Stimulated activated CD8-positive, alpha-beta memory T cell treated with anti-CD3 and anti-CD28 coated beads, Interleukin-2, amount 100 ng/mL, for 1 hour (primary cell): ENCODE measurements around the gene EGFR.

ENCODE experiments used
- DNase-seq, 2 donors: peaks; one replicate each; pipeline ENCODE4 v3.0.0-alpha.2; 2020; ENCODE audit warnings: low read depth in 2 of 2

The EGFR gene

DNA sequence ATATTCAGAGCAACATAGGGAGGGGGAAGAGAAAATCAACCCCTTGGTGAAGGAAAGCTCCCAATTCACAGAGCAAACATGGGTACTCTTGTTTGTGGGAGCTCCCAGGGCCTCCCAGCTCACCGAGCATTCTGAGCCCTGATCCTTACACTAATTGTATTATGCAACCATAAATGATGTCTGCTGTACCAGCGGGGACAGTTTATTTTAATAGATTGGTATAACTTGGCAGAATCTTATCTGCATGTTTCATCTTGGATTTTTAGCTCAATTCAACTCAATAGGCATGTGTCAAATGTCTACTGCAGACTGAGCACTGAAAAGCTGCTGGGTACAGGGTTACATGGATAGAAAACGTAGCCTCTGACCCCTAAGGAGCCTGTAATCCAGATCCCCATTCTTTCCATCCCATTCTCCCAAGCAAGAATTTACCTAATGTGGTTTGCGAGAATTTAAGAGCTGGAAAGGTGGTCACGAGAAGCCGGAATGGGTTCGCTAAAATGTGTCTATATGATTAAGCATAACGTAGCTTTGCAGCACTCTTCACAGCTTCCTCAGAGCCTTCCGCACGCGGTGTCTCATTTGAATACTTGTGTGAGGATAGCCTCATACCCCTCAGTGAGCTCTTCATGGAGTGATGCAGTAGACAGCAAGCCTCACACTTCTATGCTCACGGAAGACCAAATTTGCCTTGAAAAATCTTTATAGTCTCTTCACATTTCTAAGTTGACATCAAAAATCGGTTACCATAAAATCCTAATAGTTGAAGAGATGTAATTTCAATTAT is 18.3 kb downstream of the EGFR start:
- DNase-seq, result no peak

DNA sequence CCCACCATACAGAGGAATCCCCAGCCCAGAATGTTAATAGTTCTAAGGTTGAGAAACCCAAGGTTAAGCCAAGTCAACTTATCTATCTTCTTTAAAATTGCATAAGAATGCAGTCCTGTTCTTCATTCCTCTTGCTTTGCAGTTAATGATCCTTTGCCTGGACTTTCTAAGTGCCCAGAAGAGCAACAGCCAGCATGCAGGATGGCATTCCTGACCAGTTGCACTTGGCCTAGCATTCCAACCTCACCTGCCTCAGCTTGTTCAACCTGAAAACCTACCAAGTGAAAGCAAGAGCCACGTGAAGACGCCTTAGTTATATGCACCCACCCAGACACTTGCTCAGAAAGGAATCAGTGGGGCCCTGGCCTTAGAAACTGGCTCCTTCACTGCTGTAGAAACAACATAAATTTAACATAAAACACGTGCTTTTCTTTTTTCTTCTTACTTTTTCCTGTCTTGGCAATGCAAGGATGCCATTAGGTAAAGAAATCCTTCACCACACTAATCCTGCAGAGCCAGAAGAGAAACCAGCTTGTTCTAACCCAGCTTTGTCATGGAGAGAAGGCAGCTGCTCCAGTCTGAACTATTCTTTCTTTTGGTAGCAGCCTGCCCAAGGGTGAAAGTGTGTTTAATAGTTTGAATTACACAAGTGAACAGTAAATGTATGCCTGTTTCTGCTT is 25.0 kb downstream of the EGFR start:
- no peak for DNase-seq

DNA sequence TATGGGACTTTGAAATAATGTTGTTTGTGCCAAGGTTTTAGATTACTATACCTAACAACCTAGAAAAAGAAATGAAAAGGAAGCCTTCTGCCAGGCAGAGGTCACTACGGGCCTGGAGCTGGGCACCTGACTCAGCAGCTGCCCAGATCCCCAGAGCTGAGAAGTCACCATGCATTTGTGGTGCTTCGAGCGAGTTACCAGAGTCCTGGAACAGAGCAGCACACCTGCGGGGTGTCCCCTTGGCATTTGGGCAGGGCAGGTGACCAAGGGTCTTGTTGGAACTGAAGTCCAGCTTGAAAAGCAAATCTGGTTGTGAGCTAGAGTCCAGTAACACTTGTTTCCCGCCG is 25.5 kb downstream of the EGFR start:
- no peak for DNase-seq

DNA sequence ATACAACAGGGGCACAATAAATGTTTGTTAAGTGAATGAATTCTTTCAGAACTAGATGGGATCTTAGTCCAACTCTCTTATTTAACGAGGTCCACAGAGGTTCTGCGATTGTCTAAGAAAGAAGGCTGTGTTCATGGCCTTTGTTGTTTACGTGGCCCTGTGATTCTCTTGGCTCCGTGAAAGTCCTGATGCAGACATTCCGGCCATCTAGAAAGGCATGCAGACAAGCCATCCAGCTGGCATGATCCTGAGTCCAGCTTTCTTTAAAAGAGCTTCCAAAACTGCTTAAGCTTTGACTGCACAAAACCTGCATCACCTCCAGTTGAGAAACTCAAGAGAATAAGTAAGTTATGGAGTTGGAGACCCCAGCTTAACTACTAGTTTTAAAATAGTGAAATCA is 26.0 kb downstream of the EGFR start:
- DNase-seq, result no peak

DNA sequence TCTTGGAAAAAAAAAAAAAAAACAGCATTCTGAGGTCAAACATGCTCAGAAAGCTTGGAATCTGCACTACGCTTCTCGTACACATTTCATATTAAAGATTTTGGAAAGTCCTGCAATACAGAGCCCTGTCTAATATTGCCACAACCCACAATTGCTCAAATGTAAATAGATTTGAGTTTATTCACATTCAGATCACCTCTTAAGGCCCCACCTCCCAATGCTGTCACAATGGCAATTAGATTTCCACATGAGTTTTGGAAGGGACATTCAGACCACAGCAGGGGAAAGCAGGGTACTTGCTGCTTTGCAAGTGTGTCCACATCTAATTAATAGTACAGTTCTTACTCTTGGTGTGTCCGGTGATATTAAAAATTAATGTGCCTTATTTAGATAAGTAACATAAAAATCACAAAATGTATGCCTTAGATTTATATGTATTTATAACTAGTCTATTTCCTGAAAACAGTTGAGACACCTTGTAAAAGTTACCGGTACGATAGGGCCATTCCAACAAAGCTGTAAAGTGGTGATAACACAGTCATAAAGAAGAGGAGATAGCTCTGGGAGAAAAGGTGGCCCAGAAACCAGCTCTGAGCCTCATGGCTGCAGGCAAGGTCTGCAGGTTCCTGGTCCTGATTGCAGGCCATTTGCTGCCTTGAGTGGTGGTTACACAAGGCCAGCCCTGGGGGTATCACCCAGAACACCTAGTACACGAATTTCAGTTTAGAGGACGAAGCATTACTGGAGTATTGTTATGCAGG is 27.9 kb downstream of the EGFR start:
- no peak for DNase-seq

DNA sequence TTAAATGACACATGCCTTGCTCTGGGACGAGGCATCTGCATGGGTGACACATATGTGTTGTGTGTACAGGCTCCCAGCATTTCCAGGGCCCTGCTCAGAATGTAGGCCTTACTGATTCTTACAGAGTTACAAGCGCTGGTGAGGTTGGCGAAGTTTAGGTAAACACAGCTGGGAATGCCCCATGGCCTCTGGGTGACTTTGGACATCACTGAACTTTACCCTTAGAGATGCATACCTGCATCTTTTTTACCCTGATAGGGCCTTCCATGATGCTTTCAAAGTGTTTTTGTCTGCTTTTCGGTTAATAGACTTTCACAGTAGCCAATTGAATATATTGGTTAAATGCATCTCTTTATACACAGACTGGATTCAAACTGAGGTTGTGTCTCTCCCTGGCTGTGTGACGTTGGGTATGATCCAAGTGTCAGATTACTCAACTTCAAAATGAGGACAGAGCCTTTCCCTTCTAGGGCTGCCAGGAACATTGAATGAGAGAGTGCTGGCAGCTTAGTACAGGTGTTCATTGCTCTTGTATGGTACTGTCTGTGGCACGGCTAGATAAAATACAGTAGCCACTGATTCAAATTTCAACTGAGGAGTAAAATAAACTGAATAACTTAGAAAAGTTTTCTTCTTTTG is 29.5 kb downstream of the EGFR start:
- no peak for DNase-seq

DNA sequence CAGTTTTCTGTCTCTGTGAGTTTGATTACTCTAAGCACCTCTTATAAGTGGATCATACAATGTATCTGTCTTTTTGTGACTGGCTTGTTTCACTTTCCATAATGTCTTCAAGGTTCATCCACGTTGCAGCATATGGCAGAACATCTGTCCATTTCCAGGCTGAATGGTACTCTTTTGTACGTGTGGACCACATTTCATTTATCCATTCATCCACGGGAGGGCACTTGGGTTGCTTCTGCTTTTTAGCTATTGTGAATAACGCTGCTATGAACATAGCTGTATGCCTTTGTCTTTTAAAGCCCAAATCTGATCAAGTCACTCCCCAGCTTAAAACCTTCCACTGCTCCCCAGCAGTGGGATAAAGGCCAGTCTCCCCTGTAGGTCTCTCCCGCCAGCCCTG is 31.5 kb downstream of the EGFR start:
- DNase-seq, result no peak

DNA sequence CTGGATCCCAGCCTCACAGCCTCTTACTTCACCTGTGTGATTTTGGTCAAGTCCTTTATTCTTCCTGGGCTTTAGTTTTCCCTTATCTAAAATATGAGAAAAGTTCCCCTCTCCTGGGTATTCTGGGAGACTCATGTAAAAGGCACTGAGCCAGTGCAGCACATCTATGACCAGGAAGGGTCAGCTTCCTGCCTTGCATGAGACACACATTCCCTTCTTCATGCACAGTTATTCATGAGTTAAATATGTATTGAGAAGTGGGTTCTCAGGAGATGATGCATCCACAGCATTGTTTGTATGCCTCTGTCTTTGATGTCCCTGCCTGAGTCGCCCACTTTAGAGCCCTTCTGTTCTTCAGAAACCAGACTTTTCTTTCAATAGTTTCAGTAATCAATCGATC is 33.3 kb downstream of the EGFR start:
- DNase-seq, result no peak

DNA sequence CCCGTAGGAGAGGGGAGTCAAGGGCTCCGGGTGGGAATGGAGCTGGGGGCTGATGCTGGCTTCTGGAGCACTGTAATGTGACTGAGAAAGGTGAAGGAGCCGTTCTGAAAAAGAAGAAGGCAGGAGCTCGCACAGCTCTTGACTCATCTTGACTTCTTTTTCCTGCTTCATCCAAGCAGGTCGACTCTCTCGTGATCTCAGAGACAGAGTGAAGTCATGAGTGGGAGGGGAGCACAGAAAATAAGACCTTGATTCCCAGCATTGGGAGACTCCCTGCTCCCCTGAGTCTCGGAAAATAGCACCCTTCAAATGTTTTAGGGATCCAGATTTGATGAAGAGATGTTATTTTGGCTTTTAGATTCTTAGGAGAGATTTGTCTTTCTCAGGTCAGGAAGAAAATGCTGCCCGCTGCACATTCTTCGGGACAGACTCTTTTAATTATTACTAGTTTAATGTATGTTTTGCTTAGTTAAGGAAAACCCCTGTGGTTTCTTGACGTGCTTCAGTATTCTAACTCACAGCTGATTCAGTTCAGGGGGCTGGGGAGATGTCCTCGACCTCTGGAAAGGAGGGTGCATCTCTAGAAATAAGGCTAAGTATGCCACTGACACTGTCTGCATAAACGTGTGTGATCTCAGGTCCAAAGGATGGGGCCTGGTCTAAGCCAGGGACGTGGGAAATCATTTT is 34.1 kb downstream of the EGFR start:
- no peak for DNase-seq

DNA sequence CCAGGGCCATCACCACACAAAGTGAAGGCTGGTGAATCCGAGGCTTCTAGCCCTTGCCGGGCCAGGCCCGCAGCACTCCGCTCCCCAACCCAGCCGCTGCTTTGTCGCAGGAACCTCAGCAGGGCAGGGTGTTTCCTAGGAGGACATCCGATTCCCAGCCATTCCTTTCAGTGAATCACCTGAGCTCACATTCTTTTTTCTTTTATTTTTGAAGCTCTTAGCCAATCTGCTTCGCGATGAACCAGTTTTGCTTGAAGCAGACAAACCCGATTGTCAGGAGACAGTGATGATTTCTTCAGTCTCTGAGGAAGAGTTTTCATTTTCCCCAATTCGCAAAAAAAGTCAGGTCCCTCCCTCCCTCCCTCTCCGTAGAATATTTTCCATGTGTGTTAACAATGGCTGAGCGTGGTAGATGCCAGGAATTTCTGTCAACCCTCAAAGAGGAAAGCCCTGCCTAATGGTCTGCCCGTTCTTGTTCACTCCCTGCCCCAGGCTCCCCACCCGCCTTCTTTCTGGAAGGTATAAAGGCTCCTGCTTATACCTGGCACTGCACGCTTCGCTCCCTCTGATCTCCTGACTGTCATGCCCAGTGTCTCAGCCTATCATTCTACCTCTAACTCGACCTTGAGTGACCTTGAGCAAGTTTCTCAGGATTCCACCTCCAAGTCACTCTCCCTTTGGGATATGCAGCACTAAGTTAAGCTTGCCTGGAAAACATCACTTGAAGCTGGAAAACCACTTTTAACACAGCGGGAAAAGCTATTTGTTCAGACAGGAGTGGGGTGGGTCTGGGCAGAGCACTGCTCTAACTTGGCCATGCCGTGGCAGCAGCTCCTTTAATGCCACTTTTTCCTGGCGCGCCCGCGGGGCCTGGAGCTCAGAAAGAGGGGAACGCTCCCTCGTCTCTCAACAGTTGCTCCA is 35.1 kb downstream of the EGFR start:
- no peak for DNase-seq

DNA sequence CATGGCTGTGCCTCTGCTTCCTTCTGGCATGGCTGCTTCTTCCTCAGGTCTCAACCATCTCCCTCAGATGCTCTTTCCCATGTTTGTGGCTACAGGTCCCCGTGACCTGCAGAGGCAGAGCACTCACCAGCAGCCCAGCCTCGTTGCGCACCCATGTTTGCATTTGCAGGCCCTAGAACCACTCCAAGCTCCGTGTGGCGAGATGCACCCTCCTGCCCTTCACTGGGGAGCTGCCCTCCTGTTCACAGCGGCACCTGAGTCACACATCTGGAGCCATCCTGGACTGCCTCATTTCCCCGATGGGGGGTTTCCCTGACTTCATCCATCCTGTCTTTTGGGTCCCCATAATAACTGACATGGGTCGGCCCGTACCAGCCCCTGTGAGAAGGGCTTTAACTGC is 35.9 kb downstream of the EGFR start:
- no peak for DNase-seq

DNA sequence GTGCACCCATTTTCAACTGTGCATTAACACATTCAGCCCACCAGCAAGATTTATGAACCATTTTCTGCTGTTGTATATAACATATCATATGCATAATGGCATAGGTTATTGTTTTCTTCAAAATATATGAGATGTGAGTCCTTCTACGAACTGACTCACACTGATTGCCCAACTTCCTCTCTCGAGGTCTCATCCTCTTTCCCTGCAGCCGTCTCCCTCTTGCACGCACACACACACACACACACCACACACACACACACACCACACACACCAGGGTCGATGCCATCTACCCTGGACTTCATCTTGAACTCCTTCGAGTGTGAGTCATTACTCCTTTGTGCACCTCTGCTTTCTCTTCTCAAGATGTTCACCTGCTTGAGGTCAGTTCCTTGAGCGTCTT is 36.7 kb downstream of the EGFR start:
- no peak for DNase-seq

DNA sequence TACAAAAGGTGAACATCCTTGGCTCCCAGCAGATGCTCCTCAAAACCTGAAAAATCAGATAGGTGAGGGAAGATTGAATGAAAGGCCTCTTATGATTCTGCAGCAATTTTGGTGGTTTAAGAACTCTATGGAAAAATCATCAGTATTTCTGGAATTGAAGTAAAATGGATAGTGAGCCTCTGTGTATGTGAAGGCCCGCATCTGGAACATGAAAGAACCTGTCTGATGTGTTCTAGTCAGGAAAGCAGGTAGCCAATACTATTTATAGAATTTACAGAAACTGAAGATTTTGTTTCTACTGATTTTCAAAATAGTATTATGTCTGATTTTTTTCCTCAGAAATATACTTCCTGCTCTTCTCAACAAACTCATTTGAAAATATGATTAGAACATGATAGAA is 37.3 kb downstream of the EGFR start:
- no peak for DNase-seq

DNA sequence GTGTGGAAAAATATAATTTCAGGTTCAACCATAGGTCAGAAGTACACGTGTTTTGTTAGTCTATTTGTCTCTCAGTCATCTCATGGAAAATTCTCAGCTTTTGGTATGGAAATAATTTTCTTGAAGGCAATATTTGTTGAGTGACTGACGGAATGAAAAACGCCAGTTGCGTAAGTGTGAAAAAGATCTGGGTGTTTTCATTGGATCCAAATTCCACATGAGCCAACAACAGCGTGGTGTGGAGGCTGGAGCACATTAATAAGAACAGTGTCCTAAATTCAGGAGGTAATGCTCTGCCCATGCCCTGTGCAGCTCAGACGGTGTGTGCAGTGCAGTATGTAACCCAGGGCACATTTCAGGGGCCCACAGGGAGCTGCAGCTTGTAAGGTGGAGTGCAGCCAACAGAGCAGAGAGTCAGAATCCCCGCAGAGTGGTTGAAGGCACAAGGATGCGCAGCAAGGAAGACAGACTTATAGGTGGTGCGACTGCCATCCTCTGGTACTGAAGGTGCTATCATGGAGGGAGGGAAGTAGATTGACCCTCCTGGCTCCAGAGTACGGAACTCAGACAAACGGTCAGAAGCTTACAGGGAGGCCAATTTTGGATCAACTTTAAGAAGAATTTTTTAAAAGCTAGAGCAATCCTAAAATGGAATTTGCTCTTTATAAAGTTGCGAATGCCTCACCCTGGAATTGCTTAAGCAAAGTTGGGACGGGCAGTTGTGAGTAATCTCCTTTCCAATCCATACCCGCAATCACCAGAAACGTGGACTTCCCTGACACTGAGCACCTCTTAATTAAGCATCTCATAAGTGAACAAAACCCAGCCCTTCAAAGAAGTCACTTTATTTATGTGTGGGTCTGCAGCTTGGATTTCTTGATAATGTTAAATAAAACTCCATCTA is 38.0 kb downstream of the EGFR start:
- DNase-seq, result no peak

DNA sequence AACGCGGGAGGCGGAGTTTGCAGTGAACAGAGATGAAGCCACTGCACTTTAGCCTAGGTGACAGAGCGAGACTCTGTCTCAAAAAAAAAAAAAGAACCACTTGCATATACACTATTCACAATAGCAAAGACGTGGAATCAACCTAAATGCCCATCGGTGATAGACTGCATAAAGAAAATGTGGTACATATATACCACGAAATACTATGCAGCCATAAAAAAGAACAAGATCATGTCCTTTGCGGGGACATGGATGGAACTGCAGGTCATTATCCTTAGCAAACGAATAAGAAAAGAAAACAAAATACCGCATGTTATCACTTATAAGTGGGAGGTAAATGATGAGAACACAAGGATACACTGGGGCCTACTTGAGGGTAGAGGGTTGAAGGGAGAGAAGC is 39.5 kb downstream of the EGFR start:
- no peak for DNase-seq

DNA sequence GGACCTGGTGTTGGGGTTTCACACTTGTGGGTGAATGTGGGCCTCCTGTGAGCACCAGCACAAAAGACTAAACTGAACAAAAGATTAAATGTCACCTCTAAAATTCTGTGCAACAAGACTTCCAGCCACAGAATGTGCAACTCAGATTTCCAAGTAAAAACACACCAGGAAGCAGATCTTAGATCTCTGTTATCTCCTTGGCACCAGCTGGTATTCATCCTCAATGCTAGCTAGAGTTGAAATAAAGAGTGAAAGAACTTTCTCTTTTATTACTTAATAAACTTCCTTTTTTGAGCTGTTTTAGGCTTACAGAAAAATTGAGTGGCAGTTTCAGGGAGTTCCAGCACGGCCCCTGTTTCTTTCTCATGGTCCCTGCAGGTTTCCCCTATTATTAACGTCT is 40.2 kb downstream of the EGFR start:
- no peak for DNase-seq

DNA sequence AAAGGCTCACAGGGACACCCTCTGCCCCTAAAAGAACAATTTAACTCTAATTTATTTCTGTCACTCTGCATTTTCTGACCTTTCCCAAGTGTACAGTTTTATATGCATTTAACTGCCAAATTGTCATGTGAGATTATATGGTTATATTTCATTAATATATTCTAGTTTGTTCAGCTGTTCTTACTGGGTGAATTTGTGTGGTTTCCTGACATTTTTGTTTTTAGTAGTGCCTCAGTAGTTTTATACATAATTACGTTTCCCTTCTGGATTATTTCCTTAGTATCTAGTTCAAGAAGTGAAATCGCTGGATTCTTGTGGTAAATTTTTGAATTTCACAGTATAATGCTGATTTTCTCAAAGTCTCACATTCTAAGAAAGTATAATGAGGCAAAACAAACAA is 41.3 kb downstream of the EGFR start:
- DNase-seq, result no peak

DNA sequence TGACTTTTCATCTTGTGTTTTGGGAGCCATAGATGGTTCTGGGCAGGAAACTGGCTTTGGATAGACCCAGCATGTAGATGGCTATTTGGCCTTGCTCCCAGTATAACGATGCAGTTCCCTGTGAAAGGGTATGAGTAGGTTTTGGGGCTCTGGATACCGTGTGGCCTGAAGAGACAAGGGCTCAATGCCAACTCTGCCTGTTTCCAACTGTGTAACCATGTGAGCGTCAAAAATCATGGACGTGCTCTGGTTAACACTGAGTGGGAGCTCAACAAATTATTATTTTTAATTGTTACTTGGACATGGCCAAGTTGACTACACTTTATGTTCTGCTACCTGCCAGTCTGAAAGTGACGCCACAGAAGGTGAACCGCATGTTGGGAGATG is 41.8 kb downstream of the EGFR start:
- no peak for DNase-seq

DNA sequence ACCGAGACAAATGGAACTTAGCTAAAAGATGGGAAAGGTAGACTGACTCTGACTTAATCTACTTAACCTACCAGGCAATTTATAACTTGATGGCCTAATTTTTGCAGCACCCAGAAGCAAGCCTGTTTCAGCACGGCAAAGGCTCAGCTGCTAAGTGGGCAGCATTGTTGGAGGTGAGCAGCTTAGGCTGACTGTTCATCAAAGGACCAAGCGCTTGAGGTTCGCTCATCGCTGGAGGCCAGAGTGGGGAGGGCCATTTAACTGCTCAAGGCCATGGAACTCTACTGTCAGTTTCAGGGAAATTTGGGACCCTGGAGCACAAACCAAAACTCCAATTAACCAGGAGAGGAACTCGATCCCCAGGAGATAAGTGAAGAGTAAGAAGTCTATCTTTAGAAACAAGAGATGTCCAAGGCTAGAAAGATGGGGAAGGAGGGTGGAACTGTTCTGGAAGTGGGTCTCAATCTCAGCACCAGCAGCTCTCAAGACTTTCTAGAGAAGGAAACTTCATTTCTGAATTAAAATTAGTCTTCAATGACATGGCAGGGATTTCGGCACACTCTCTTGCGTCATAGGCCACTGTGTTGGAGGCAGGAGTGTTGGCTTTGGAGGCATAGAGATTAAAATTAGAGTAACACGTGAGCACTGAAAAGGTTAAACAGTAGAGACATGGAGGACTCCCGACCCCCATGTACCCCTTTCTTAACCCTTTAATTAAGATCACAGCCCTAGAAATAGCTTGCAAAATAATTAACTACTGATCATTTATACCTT is 43.1 kb downstream of the EGFR start:
- DNase-seq, result no peak
